Left lung (tissue), 10 donors: ENCODE measurements around the gene STXBP4. TPM values are rescaled to one million over a fixed set of nuclear protein-coding genes. Genes with fewer than 3 reads are reported as not detected.

ENCODE experiments used
- ATAC-seq: fragments of 200-7000 bp; cut with Tn5 transposase; one replicate; pipeline ENCODE4 v1.9.1; 2020; ENCODE audit warnings: moderate library complexity
- DNase-seq, 4 donors: peaks; one replicate each; pipeline ENCODE4 v3.0.0-alpha.2; 2013 to 2020
- H3K27ac ChIP-seq, 2 donors: fragments of 200-600 bp; sonication (generic) in 1 of 2; one replicate each; pipeline versions ENCODE4 v1.5.0 to v1.8.0; 2020 to 2021
- H3K27me3 ChIP-seq, 2 donors: fragments of 200-600 bp; sonication (generic) in 1 of 2; one replicate each; pipeline versions ENCODE4 v1.5.0 to v1.8.0; 2020 to 2021
- H3K36me3 ChIP-seq, 2 donors: fragments of 200-600 bp; sonication (generic) in 1 of 2; one replicate each; pipeline versions ENCODE4 v1.5.0 to v1.8.0; 2020 to 2021
- H3K4me1 ChIP-seq, 2 donors: fragments of 200-600 bp; one replicate each; pipeline ENCODE4 v1.8.0; 2021
- H3K4me3 ChIP-seq, 2 donors: fragments of 200-600 bp; sonication (generic) in 1 of 2; one replicate each; pipeline versions ENCODE4 v1.5.0 to v1.8.0; 2020 to 2021; ENCODE audit warnings: mild to moderate bottlenecking in 1 of 2
- H3K9me3 ChIP-seq, 2 donors: fragments of 200-600 bp; sonication (generic) in 1 of 2; one replicate each; pipeline versions ENCODE4 v1.5.0 to v1.8.0; 2020 to 2021
- CTCF ChIP-seq, 2 donors: fragments of 200-600 bp; sonication (generic) in 1 of 2; IDR thresholded peaks; one replicate each; pipeline versions ENCODE4 v1.5.0 to v1.8.0; 2021; ENCODE audit warnings: antibody characterized with exemption in 2 of 2
- intact Hi-C, 2 donors: fragments of 100-400 bp; cut with DNase I; formaldehyde crosslinking; loops; one replicate each; pipeline versions ENCODE4 v1.11.2 to v1.14.2; 2022
- polyA plus RNA-seq, 6 donors: library from polyadenylated mRNA; unstranded; fragments of 120-200 nt; gene quantifications; one replicate each; pipeline ENCODE4 v1.2.1, GENCODE V29; 2013; ENCODE audit not compliant: insufficient read length in 6 of 6
- total RNA-seq, 2 donors: library from RNA; stranded (reverse); fragmentation: NEBNext Ultra II Directional; extraction: Animal tissue kit (Norgen Biotek cat#: 25700); gene quantifications; one replicate each; pipeline ENCODE4 v1.2.1, GENCODE V29; 2021
- donor health status: DM: no; HTN: yes; CAD: no.
- donor health status: DM: no; HTN: no; CAD: no.

Gene STXBP4
- total and polyA plus RNA-seq, 8 donors: 12.7 to 22.0 (median 15.5) TPM

GRCh38 chr17:55161935-55162555, 193.5 kb downstream of the STXBP4 start:
- Histone ChIP-seq H3K4me3 (no peak overlapping the region), H3K4me1 (no peaks in the 10 kb centered on the region), H3K9me3 (no peaks in the 10 kb centered on the region), H3K27me3 (no peaks in the 10 kb centered on the region), H3K27ac (no peak overlapping the region), H3K36me3 (no peaks in the 10 kb centered on the region)
- intact Hi-C loops: no loop called here
- TF ChIP-seq CTCF (IDR thresholded peaks at IDR 0.05): no peak
- no peak for ATAC-seq
- no peak for DNase-seq

- intact Hi-C loops: no loop called here
- Histone ChIP-seq H3K27ac (no peak overlapping the region), H3K4me3 (no peak overlapping the region), H3K27me3 (no peaks in the 10 kb centered on the region), H3K36me3 (no peaks in the 10 kb centered on the region), H3K4me1 (no peaks in the 10 kb centered on the region), H3K9me3 (no peaks in the 10 kb centered on the region)
- ATAC-seq (no peak), DNase-seq (no peak)
- TF ChIP-seq CTCF (IDR thresholded peaks at IDR 0.05): no peak
Observed at GRCh38 chr17:55162556-55162946, 194.0 kb downstream of the STXBP4 start.

- Histone ChIP-seq H3K27ac (no peak overlapping the region), H3K4me3 (no peak overlapping the region), H3K9me3 (no peaks in the 10 kb centered on the region), H3K27me3 (no peaks in the 10 kb centered on the region), H3K36me3 (no peaks in the 10 kb centered on the region), H3K4me1 (no peaks in the 10 kb centered on the region)
- DNase-seq (no peak), ATAC-seq (no peak)
- intact Hi-C loops: no loop called here
- no peak for TF ChIP-seq CTCF (IDR thresholded peaks at IDR 0.05)
Observed at GRCh38 chr17:55163408-55163807, 194.8 kb downstream of the STXBP4 start.

- TF ChIP-seq CTCF (IDR thresholded peaks at IDR 0.05): no peak
- Histone ChIP-seq H3K27ac (no peak overlapping the region), H3K4me1 (no peaks in the 10 kb centered on the region), H3K4me3 (no peak overlapping the region), H3K27me3 (no peaks in the 10 kb centered on the region), H3K9me3 (no peaks in the 10 kb centered on the region), H3K36me3 (no peaks in the 10 kb centered on the region)
- DNase-seq (peak in 2 of 4 donors; percentile 25 to 58), ATAC-seq (peak; percentile 91)
- intact Hi-C loops: no loop called here
Observed at GRCh38 chr17:55166506-55166905, 197.9 kb downstream of the STXBP4 start.

GRCh38 chr17:55167024-55167725, 198.6 kb downstream of the STXBP4 start:
- no peak overlapping the region for H3K27ac ChIP-seq
- no peak overlapping the region for H3K4me3 ChIP-seq
- H3K27me3 ChIP-seq: no peaks in the 10 kb centered on the region
- no peak for DNase-seq
- H3K4me1 ChIP-seq: no peaks in the 10 kb centered on the region
- TF ChIP-seq CTCF (IDR thresholded peaks at IDR 0.05): no peak
- H3K36me3 ChIP-seq: no peaks in the 10 kb centered on the region
- intact Hi-C loops: no loop called here
- ATAC-seq: no peak
- no peaks in the 10 kb centered on the region for H3K9me3 ChIP-seq
